ENCODE results near the gene UGGT2.

The UGGT2 gene

DNA sequence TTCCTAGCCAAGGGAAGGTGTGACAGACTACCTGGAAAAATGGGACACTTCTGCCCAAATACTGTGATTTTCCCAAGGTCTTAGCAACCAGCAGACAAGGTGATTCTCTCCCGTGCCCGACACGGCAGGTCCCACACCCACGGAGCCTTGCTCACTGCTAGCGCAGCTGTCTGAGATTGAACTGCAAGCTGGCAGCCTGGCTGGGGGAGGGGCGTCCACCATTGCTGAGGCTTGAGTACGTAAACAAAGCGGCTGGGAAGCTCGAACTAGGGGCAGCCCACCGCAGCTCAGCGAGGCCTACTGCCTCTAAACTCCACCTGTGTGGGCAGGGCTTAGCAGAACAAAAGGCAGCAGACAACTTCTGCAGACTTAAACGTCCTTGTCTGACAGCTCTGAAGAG is 146.2 kb downstream of the UGGT2 start:
- no peak for TF ChIP-seq POLR2AphosphoS5 (IDR thresholded peaks at IDR 0.05; ENCODE audit: low read depth, low read length)
- TF ChIP-seq SPI1 (IDR thresholded peaks at IDR 0.05; ENCODE audit: low read depth, low read length), result no peak
- no peak for TF ChIP-seq PAX5 (IDR thresholded peaks at IDR 0.05; ENCODE audit: insufficient read depth, low read length, severe bottlenecking)
- TF ChIP-seq POLR2A (IDR thresholded peaks at IDR 0.05; ENCODE audit: low read depth, low read length), result no peak
- no peak for TF ChIP-seq POU2F2 (IDR thresholded peaks at IDR 0.05; ENCODE audit: low read depth, low read length)
- TF ChIP-seq TAF1 (IDR thresholded peaks at IDR 0.05; ENCODE audit: low read depth, low read length), result no peak
- FAIRE-seq (no peak), DNase-seq (ENCODE audit: insufficient read length, low spot score) (no peak)

DNA sequence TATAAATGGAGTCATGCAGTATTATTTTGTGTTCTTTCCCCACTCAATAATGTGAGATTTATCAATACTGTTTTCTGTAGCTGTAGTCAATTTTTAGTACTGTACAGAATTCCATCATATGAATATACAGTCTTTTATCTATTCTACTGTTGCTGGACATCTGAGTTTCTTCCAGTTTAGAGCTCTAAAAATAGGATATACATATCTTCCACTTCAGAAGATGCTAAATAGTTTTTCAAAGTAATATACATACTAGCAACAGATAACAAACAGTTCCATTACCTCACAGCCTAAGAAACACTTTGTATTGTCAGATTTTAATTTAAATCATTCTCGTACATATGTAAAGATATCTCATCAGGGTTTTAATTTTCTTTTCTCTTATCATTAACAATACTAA is 149.6 kb downstream of the UGGT2 start:
- no peak for FAIRE-seq
- TF ChIP-seq POU2F2 (IDR thresholded peaks at IDR 0.05; ENCODE audit: low read depth, low read length) (no peak), POLR2A (IDR thresholded peaks at IDR 0.05; ENCODE audit: low read depth, low read length) (no peak)
- DNase-seq (ENCODE audit: insufficient read length, low spot score), result no peak

DNA sequence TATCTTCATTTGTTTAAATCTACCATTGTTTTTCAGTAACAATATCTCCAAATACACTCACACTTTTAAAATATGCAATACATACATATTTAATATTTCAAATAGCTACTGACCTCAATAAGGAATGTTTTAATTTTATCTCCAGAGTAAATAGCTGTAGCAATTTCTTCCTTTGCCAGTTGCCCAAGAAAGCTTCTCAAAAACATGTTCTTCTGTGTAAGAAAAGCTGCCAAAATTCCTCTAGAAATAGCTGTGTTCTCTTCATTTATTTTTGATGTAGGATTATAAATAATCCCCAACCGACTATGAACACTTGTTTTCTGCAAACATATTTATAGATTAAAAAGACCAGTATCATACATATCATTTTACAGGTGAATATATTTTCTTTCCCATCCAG is 150.5 kb downstream of the UGGT2 start:
- FAIRE-seq, result no peak
- no peak for TF ChIP-seq SPI1 (IDR thresholded peaks at IDR 0.05; ENCODE audit: low read depth, low read length)
- TF ChIP-seq TAF1 (IDR thresholded peaks at IDR 0.05; ENCODE audit: low read depth, low read length), result no peak
- TF ChIP-seq POLR2AphosphoS5 (IDR thresholded peaks at IDR 0.05; ENCODE audit: low read depth, low read length), result no peak

DNA sequence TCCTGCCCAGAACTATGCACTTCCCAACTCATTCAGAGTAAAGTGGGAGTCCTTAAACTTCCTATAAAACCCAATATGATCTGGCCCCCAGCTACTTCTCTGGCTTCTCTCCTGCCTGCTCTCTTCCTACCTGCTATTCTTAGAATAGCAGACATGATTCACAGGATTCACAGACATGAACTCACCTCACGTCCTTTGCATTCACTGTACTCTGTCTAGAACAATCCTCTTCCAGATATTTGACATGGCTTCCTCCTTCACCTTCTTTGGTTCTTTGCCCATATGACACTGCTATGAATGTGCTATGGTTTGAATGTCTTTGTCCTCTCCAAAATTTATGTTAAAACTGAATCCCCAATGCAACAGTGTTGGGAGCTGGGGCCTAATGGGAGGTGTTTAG is 154.9 kb downstream of the UGGT2 start:
- DNase-seq (ENCODE audit: insufficient read length, low spot score), result no peak
- no peak for TF ChIP-seq POU2F2 (IDR thresholded peaks at IDR 0.05; ENCODE audit: low read depth, low read length)
- TF ChIP-seq POLR2AphosphoS5 (IDR thresholded peaks at IDR 0.05; ENCODE audit: low read depth, low read length), result no peak
- TF ChIP-seq SPI1 (IDR thresholded peaks at IDR 0.05; ENCODE audit: low read depth, low read length), result no peak
- no peak for TF ChIP-seq POLR2A (IDR thresholded peaks at IDR 0.05; ENCODE audit: low read depth, low read length)
- no peak for TF ChIP-seq PAX5 (IDR thresholded peaks at IDR 0.05; ENCODE audit: insufficient read depth, low read length, severe bottlenecking)
- no peak for TF ChIP-seq TAF1 (IDR thresholded peaks at IDR 0.05; ENCODE audit: low read depth, low read length)
- FAIRE-seq, result no peak

More for the DNA sequence above, 150.5 kb downstream of the UGGT2 start:
- DNase-seq (ENCODE audit: insufficient read length, low spot score), result no peak

DNA sequence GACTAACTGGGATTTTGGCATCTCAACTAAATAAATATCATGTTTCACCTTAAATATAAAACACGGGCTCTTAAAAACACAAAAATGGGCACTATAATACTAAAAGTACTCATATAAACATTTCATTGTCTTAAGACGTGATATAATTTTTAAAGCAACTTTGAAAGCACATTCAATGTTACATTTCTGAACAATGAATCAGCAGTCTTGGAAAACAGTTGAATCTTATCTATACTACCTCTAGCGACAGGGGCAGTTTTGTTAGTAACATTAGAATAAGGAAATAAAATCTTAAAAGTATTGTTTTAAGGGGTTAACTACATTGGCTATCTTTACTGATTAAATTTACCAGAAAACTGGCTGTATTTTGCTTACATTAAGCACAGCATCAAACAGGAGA is 156.9 kb downstream of the UGGT2 start:
- FAIRE-seq (no peak), DNase-seq (ENCODE audit: insufficient read length, low spot score) (no peak)
- TF ChIP-seq TAF1 (IDR thresholded peaks at IDR 0.05; ENCODE audit: low read depth, low read length) (no peak), POU2F2 (IDR thresholded peaks at IDR 0.05; ENCODE audit: low read depth, low read length) (no peak), POLR2A (IDR thresholded peaks at IDR 0.05; ENCODE audit: low read depth, low read length) (no peak), POLR2AphosphoS5 (IDR thresholded peaks at IDR 0.05; ENCODE audit: low read depth, low read length) (no peak), PAX5 (IDR thresholded peaks at IDR 0.05; ENCODE audit: insufficient read depth, low read length, severe bottlenecking) (no peak), SPI1 (IDR thresholded peaks at IDR 0.05; ENCODE audit: low read depth, low read length) (no peak)

DNA sequence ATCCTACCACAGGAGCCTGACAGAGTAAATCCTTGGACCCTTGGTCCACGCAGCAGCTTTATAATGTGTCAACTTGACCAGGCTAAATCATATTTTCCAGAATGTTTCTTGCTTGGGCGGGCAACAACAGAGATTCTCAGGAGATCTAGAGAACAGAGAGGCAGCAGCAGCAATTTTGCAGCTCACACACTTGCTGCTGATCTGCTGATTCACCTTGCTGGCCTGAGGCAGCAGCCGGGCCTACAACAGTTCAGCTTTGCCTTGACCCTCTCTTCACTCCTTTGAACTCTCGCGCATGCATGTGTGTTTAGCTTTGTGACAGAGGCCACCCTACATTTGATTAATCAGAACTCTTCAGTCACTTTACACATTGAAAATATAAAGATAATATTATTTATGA is 159.3 kb downstream of the UGGT2 start:
- no peak for FAIRE-seq

DNA sequence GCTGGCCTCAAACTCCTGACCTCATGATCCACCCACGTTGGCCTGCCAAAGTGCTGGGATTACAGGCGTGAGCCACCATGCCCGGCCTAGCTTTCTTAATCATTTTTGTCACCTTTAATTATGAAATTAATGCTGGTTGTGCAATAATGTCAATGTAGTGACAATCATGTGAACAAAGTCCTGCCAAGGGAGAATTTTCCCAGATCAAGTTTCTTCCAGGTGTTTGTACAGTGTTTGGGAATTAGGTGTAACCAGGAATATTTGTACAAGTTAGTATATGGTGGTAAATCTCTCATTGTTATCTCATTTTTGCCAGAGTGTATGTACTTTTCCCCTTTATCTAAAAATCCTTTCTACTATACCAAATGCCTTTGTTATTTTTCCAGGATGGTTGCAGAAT is 171.1 kb downstream of the UGGT2 start:
- DNase-seq (ENCODE audit: insufficient read length, low spot score) (no peak), FAIRE-seq (no peak)
- no peak for TF ChIP-seq SPI1 (IDR thresholded peaks at IDR 0.05; ENCODE audit: low read depth, low read length)
- no peak for TF ChIP-seq PAX5 (IDR thresholded peaks at IDR 0.05; ENCODE audit: insufficient read depth, low read length, severe bottlenecking)
- TF ChIP-seq POLR2AphosphoS5 (IDR thresholded peaks at IDR 0.05; ENCODE audit: low read depth, low read length), result no peak
- TF ChIP-seq POU2F2 (IDR thresholded peaks at IDR 0.05; ENCODE audit: low read depth, low read length), result no peak
- TF ChIP-seq TAF1 (IDR thresholded peaks at IDR 0.05; ENCODE audit: low read depth, low read length), result no peak
- TF ChIP-seq POLR2A (IDR thresholded peaks at IDR 0.05; ENCODE audit: low read depth, low read length), result no peak

More for the DNA sequence above, 159.3 kb downstream of the UGGT2 start:
- no peak for TF ChIP-seq POLR2AphosphoS5 (IDR thresholded peaks at IDR 0.05; ENCODE audit: low read depth, low read length)
- TF ChIP-seq POLR2A (IDR thresholded peaks at IDR 0.05; ENCODE audit: low read depth, low read length), result no peak
- no peak for TF ChIP-seq POU2F2 (IDR thresholded peaks at IDR 0.05; ENCODE audit: low read depth, low read length)
- TF ChIP-seq PAX5 (IDR thresholded peaks at IDR 0.05; ENCODE audit: insufficient read depth, low read length, severe bottlenecking), result no peak
- TF ChIP-seq SPI1 (IDR thresholded peaks at IDR 0.05; ENCODE audit: low read depth, low read length), result no peak
- TF ChIP-seq TAF1 (IDR thresholded peaks at IDR 0.05; ENCODE audit: low read depth, low read length), result no peak
- DNase-seq (ENCODE audit: insufficient read length, low spot score), result no peak

DNA sequence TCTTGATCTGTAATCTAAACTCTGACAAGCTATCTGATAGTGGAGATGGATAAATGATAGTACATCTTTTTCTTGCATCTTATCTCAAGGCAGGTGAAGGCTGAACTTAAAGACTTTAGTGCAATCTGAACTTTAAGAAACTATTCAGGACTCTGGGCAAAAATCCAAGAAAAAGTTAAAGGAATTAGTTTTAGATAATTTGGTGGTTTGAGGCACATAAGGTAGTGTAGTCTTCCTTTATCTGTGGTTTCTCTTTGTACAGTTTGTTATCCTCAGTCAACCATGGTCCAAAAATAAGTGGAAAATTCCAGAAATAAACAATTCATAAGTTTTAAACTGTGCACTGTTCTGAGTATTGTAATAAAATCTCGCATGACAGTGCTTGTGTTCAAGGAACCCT is 172.9 kb downstream of the UGGT2 start:
- DNase-seq (ENCODE audit: insufficient read length, low spot score) (no peak), FAIRE-seq (no peak)
- no peak for TF ChIP-seq POU2F2 (IDR thresholded peaks at IDR 0.05; ENCODE audit: low read depth, low read length)
- no peak for TF ChIP-seq SPI1 (IDR thresholded peaks at IDR 0.05; ENCODE audit: low read depth, low read length)
- TF ChIP-seq POLR2A (IDR thresholded peaks at IDR 0.05; ENCODE audit: low read depth, low read length), result no peak
- TF ChIP-seq POLR2AphosphoS5 (IDR thresholded peaks at IDR 0.05; ENCODE audit: low read depth, low read length), result no peak
- no peak for TF ChIP-seq TAF1 (IDR thresholded peaks at IDR 0.05; ENCODE audit: low read depth, low read length)
- TF ChIP-seq PAX5 (IDR thresholded peaks at IDR 0.05; ENCODE audit: insufficient read depth, low read length, severe bottlenecking), result no peak

DNA sequence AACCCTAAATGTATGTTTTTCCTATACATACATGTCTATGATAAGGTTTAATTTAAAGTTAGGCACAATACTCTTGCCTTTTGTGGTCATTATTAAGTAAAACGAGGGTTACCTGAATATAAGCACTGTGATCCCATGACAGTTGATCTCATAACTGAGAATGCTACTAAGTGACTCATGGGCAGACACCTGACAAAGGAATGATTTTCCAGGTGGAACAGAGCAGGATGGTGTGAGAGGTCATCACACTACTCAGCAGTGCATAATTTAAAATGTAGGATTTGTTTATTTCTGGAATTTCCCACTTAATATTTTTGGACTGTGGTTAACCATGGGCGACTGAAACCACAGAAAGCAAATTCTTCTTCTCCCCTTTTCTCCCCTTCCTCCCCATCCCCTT is 178.9 kb downstream of the UGGT2 start:
- no peak for TF ChIP-seq POLR2AphosphoS5 (IDR thresholded peaks at IDR 0.05; ENCODE audit: low read depth, low read length)
- no peak for TF ChIP-seq TAF1 (IDR thresholded peaks at IDR 0.05; ENCODE audit: low read depth, low read length)
- no peak for TF ChIP-seq SPI1 (IDR thresholded peaks at IDR 0.05; ENCODE audit: low read depth, low read length)
- TF ChIP-seq POLR2A (IDR thresholded peaks at IDR 0.05; ENCODE audit: low read depth, low read length), result no peak
- no peak for TF ChIP-seq POU2F2 (IDR thresholded peaks at IDR 0.05; ENCODE audit: low read depth, low read length)
- TF ChIP-seq PAX5 (IDR thresholded peaks at IDR 0.05; ENCODE audit: insufficient read depth, low read length, severe bottlenecking), result no peak
- DNase-seq (ENCODE audit: insufficient read length, low spot score) (no peak), FAIRE-seq (peak; percentile 13)

DNA sequence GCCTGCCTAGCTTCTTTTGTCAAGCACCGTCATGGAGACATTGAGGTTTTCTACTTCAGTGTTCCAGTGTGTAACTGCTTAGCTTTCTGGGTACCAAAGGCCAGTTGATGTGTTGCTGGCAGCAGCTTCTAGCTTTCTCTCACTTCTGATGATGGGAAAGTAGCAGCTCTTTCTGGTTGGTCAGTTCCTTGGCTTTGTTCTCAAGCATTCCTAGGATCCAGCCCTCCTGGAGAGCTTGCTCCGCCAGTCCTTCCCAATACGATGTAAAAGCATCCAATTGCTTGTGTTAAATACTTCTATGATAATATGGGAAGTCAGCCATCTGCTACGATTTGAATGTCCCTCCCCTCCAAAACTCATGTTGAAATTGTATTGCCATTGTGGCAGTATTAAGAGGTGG is 182.8 kb downstream of the UGGT2 start:
- TF ChIP-seq POLR2AphosphoS5 (IDR thresholded peaks at IDR 0.05; ENCODE audit: low read depth, low read length) (no peak), PAX5 (IDR thresholded peaks at IDR 0.05; ENCODE audit: insufficient read depth, low read length, severe bottlenecking) (no peak), TAF1 (IDR thresholded peaks at IDR 0.05; ENCODE audit: low read depth, low read length) (no peak), POLR2A (IDR thresholded peaks at IDR 0.05; ENCODE audit: low read depth, low read length) (no peak), SPI1 (IDR thresholded peaks at IDR 0.05; ENCODE audit: low read depth, low read length) (no peak), POU2F2 (IDR thresholded peaks at IDR 0.05; ENCODE audit: low read depth, low read length) (no peak)
- DNase-seq (ENCODE audit: insufficient read length, low spot score), result no peak
- no peak for FAIRE-seq
